IMR-90 (cell line): ENCODE measurements around the gene ZSCAN18.

ENCODE experiments used
- BHLHE40 ChIP-seq: fragments of 150-350 bp; IDR thresholded peaks from 2 replicates; pipeline ENCODE4 v1.6.1; 2016; ENCODE audit warnings: mild to moderate bottlenecking, low read depth, low read length
- CEBPB ChIP-seq: IDR thresholded peaks from 2 replicates; pipeline ENCODE4 v1.6.1; 2012; ENCODE audit warnings: low read depth, low read length, improper control_type of control experiment
- CHD1 ChIP-seq: IDR thresholded peaks from 2 replicates; pipeline ENCODE4 v1.6.1; 2012; ENCODE audit warnings: low read depth, low read length, improper control_type of control experiment
- CTCF ChIP-seq: conservative IDR thresholded peaks from 2 replicates; pipeline ENCODE4 v1.5.1; 2012; ENCODE audit warnings: mild to moderate bottlenecking, low read depth, low read length, improper control_type of control experiment
- ELK1 ChIP-seq: fragments of 150-350 bp; IDR thresholded peaks from 2 replicates; pipeline ENCODE4 v1.6.1; 2016; ENCODE audit warnings: low read depth, mild to moderate bottlenecking, low read length, moderate library complexity, borderline replicate concordance
- FOS ChIP-seq: fragments of 150-350 bp; IDR thresholded peaks from 2 replicates; pipeline ENCODE4 v1.6.1; 2016; ENCODE audit warnings: low read depth, low read length
- MXI1 ChIP-seq: IDR thresholded peaks from 2 replicates; pipeline ENCODE4 v1.6.1; 2012; ENCODE audit warnings: low read depth, mild to moderate bottlenecking, low read length, moderate library complexity, borderline replicate concordance
- NFE2L2 ChIP-seq: fragments of 150-350 bp; IDR thresholded peaks from 2 replicates; pipeline ENCODE4 v1.6.1; 2016; ENCODE audit warnings: low read depth, mild to moderate bottlenecking, low read length
- POLR2A ChIP-seq: IDR thresholded peaks from 2 replicates; pipeline ENCODE4 v1.6.1; 2012; ENCODE audit warnings: mild to moderate bottlenecking, low read depth, low read length
- RAD21 ChIP-seq: IDR thresholded peaks from 2 replicates; pipeline ENCODE4 v1.6.1; 2012; ENCODE audit warnings: low read length, improper control_type of control experiment
- RCOR1 ChIP-seq: IDR thresholded peaks from 2 replicates; pipeline ENCODE4 v1.6.1; 2012; ENCODE audit warnings: mild to moderate bottlenecking, low read length, improper control_type of control experiment; ENCODE audit not compliant: insufficient replicate concordance
- RFX5 ChIP-seq: IDR thresholded peaks from 2 replicates; pipeline ENCODE4 v1.8.0; 2012; ENCODE audit warnings: low read depth, mild to moderate bottlenecking, low read length, moderate library complexity
- SMC3 ChIP-seq: fragments of 150-350 bp; IDR thresholded peaks from 2 replicates; pipeline ENCODE4 v1.6.1; 2016; ENCODE audit warnings: low read depth, mild to moderate bottlenecking, antibody characterized with exemption, low read length, moderate library complexity
- USF2 ChIP-seq: fragments of 150-350 bp; IDR thresholded peaks from 2 replicates; pipeline ENCODE4 v1.6.1; 2017; ENCODE audit warnings: mild to moderate bottlenecking, antibody characterized with exemption, low read length, low read depth

GRCh38 chr19:58059671-58060078 lies 38.4 kb downstream of the ZSCAN18 start:
- no peak for TF ChIP-seq POLR2A
- no peak for TF ChIP-seq USF2
- TF ChIP-seq CTCF, result no peak
- no peak for TF ChIP-seq RAD21
- no peak for TF ChIP-seq FOS
- no peak for TF ChIP-seq CEBPB
- TF ChIP-seq MXI1, result no peak
- no peak for TF ChIP-seq SMC3
- no peak for TF ChIP-seq RCOR1
- no peak for TF ChIP-seq RFX5
- no peak for TF ChIP-seq CHD1
- TF ChIP-seq ELK1, result no peak
- TF ChIP-seq BHLHE40, result no peak
- no peak for TF ChIP-seq NFE2L2
